COLO668 (cell line): ENCODE measurements around the gene DNAJC18.
A peak's percentile ranks its signal among the peaks of the same experiment; 100 is the strongest.
"Not testable (repeated sequence)": the region's sequence is repeated elsewhere in the genome, so short reads cannot be mapped to it uniquely, and the experiment has no call there.

ENCODE experiments used
- DNase-seq: peaks from one replicate; lab custom pipeline; 2025; ENCODE audit not compliant: unreplicated experiment; lab: John Stamatoyannopoulos, UW

DNAJC18 gene

GRCh38 chr5:139461698-139462097 lies 22.4 kb upstream of the DNAJC18 start:
- no peak for DNase-seq

- DNase-seq: no peak
Observed at GRCh38 chr5:139461176-139461575, 21.9 kb upstream of the DNAJC18 start.

- DNase-seq: no peak
Observed at GRCh38 chr5:139460455-139460854, 21.1 kb upstream of the DNAJC18 start.

- peak; percentile 1 for DNase-seq
Observed at GRCh38 chr5:139459451-139459934, 20.2 kb upstream of the DNAJC18 start.

GRCh38 chr5:139458580-139459407 lies 19.5 kb upstream of the DNAJC18 start:
- no peak for DNase-seq

- DNase-seq: no peak
Observed at GRCh38 chr5:139457653-139458306, 18.5 kb upstream of the DNAJC18 start.

GRCh38 chr5:139457241-139457640 lies 17.9 kb upstream of the DNAJC18 start:
- no peak for DNase-seq

GRCh38 chr5:139456776-139457175 lies 17.5 kb upstream of the DNAJC18 start:
- DNase-seq: no peak

GRCh38 chr5:139454568-139455290 lies 15.4 kb upstream of the DNAJC18 start:
- DNase-seq: no peak

- DNase-seq: no peak
Observed at GRCh38 chr5:139453683-139454567, 14.6 kb upstream of the DNAJC18 start.

- DNase-seq: no peak
Observed at GRCh38 chr5:139451878-139452660, 12.7 kb upstream of the DNAJC18 start.

- no peak for DNase-seq
Observed at GRCh38 chr5:139451176-139451575, 11.9 kb upstream of the DNAJC18 start.

GRCh38 chr5:139446956-139447779 lies 7.8 kb upstream of the DNAJC18 start:
- DNase-seq: no peak

- DNase-seq: no peak
Observed at GRCh38 chr5:139445325-139446170, 6.2 kb upstream of the DNAJC18 start.

- no peak for DNase-seq
Observed at GRCh38 chr5:139443831-139444453, 4.6 kb upstream of the DNAJC18 start.

- DNase-seq: not testable (repeated sequence)
Observed at GRCh38 chr5:139440416-139440815, 1.1 kb upstream of the DNAJC18 start.

GRCh38 chr5:139438707-139439012 lies 665 bp downstream of the DNAJC18 start:
- DNase-seq: no peak

GRCh38 chr5:139435676-139436075 lies 3.6 kb downstream of the DNAJC18 start:
- DNase-seq: no peak
